Measurements from ENCODE around the gene CHST10.

Gene CHST10

GRCh38 chr2:100407073-100407472, 10.4 kb downstream of the CHST10 start:
- no peak for DNase-seq (ENCODE audit: low read depth)
- TF ChIP-seq CTCF (IDR thresholded peaks at IDR 0.05; ENCODE audit: low read depth, low read length, missing control alignments), result no peak
- no peak overlapping the region for H3K4me3 ChIP-seq (ENCODE audit: low read depth, low read length)
- in situ Hi-C loops (cut with HindIII; ENCODE audit: low sequenced_read_pairs), result no loop called here

GRCh38 chr2:100406120-100406508, 11.4 kb downstream of the CHST10 start:
- no peak for TF ChIP-seq CTCF (IDR thresholded peaks at IDR 0.05; ENCODE audit: low read depth, low read length, missing control alignments)
- no peak for DNase-seq (ENCODE audit: low read depth)
- in situ Hi-C loops (cut with HindIII; ENCODE audit: low sequenced_read_pairs), result no loop called here
- H3K4me3 ChIP-seq (ENCODE audit: low read depth, low read length), result no peak overlapping the region

GRCh38 chr2:100405403-100406119, 11.9 kb downstream of the CHST10 start:
- TF ChIP-seq CTCF (IDR thresholded peaks at IDR 0.05; ENCODE audit: low read depth, low read length, missing control alignments), result no peak
- in situ Hi-C loops (cut with HindIII; ENCODE audit: low sequenced_read_pairs), result no loop called here
- no peak overlapping the region for H3K4me3 ChIP-seq (ENCODE audit: low read depth, low read length)
- no peak for DNase-seq (ENCODE audit: low read depth)

GRCh38 chr2:100404411-100404810, 13.1 kb downstream of the CHST10 start:
- H3K4me3 ChIP-seq (ENCODE audit: low read depth, low read length), result no peak overlapping the region
- in situ Hi-C loops (cut with HindIII; ENCODE audit: low sequenced_read_pairs), result no loop called here
- DNase-seq (ENCODE audit: low read depth), result no peak
- TF ChIP-seq CTCF (IDR thresholded peaks at IDR 0.05; ENCODE audit: low read depth, low read length, missing control alignments), result no peak

- H3K4me3 ChIP-seq (ENCODE audit: low read depth, low read length), result no peak overlapping the region
- no peak for DNase-seq (ENCODE audit: low read depth)
- TF ChIP-seq CTCF (IDR thresholded peaks at IDR 0.05; ENCODE audit: low read depth, low read length, missing control alignments), result no peak
- in situ Hi-C loops (cut with HindIII; ENCODE audit: low sequenced_read_pairs), result no loop called here
Measured at GRCh38 chr2:100403722-100404121, 13.7 kb downstream of the CHST10 start.

- TF ChIP-seq CTCF (IDR thresholded peaks at IDR 0.05; ENCODE audit: low read depth, low read length, missing control alignments), result no peak
- in situ Hi-C loops (cut with HindIII; ENCODE audit: low sequenced_read_pairs), result no loop called here
- no peak overlapping the region for H3K4me3 ChIP-seq (ENCODE audit: low read depth, low read length)
- DNase-seq (ENCODE audit: low read depth), result no peak
Measured at GRCh38 chr2:100401268-100401667, 16.2 kb downstream of the CHST10 start.

Data from astrocyte of the cerebellum (primary cell).